SU-DHL-6 (cell line): Measurements from ENCODE around the gene RELL1.

Experiments
- H2AFZ ChIP-seq: fragments of 200-600 bp; sonication (generic); 2 replicates; pipeline ENCODE4 v1.6.1; 2014; ENCODE audit warnings: low read depth, mild to moderate bottlenecking, moderate library complexity, mixed read lengths, antibody characterized with exemption, low read length; ENCODE audit not compliant: severe bottlenecking
- H3F3A ChIP-seq: fragments of 200-600 bp; shearing (Covaris generic); 2 replicates; pipeline ENCODE4 v1.6.0; 2016; ENCODE audit warnings: antibody characterized with exemption, mild to moderate bottlenecking; ENCODE audit not compliant: insufficient read depth
- H3K27ac ChIP-seq: fragments of 200-600 bp; sonication (generic); 2 replicates; pipeline ENCODE4 v1.5.1; 2016; ENCODE audit warnings: low read depth, mild to moderate bottlenecking, low read length, moderate library complexity, mixed read lengths
- H3K27me3 ChIP-seq: fragments of 200-600 bp; sonication (generic), shearing (Covaris generic); 2 replicates; pipeline ENCODE4 v1.6.0; 2014; ENCODE audit warnings: mild to moderate bottlenecking, low read length
- H3K36me3 ChIP-seq: fragments of 200-600 bp; sonication (generic); 2 replicates; pipeline ENCODE4 v1.6.1; 2014; ENCODE audit warnings: mild to moderate bottlenecking, low read length, mixed read lengths
- H3K4me2 ChIP-seq: fragments of 300-600, 200-600 bp; shearing (Covaris generic), sonication (generic); 2 replicates; pipeline ENCODE4 v1.6.0; 2014; ENCODE audit warnings: low read length, low read depth, mild to moderate bottlenecking; ENCODE audit not compliant: poor library complexity, severe bottlenecking
- H3K4me3 ChIP-seq: fragments of 200-600 bp; sonication (generic); 2 replicates; pipeline ENCODE4 v1.5.1; 2014; ENCODE audit warnings: antibody characterized with exemption, low read length, mild to moderate bottlenecking, mixed read lengths; ENCODE audit not compliant: insufficient read depth, poor library complexity, severe bottlenecking
- H3K79me2 ChIP-seq: fragments of 200-600 bp; sonication (generic); 2 replicates; pipeline ENCODE4 v1.6.1; 2014; ENCODE audit warnings: mild to moderate bottlenecking, low read length, moderate library complexity; ENCODE audit not compliant: insufficient read depth
- H3K9ac ChIP-seq: fragments of 200-600 bp; sonication (generic); 2 replicates; pipeline ENCODE4 v1.7.0; 2014; ENCODE audit warnings: mild to moderate bottlenecking, low read length
- H3K9me2 ChIP-seq: fragments of 200-600 bp; sonication (generic); replicated peaks from 2 replicates; pipeline ENCODE4 v1.6.1; 2014; ENCODE audit warnings: low read length; ENCODE audit not compliant: insufficient read depth
- H3K9me3 ChIP-seq: fragments of 200-600 bp; sonication (generic); 2 replicates; pipeline ENCODE4 v1.6.1; 2014; ENCODE audit warnings: low read length, mixed read lengths; ENCODE audit not compliant: insufficient read depth
- H4K20me1 ChIP-seq: fragments of 200-600 bp; sonication (generic); 2 replicates; pipeline ENCODE4 v1.6.1; 2014; ENCODE audit warnings: low read depth, mild to moderate bottlenecking, antibody characterized with exemption, low read length, moderate library complexity, mixed read lengths
- CTCF ChIP-seq: fragments of 200-600 bp; sonication (generic); IDR thresholded peaks from one replicate; pipeline ENCODE4 v1.5.1; 2017; ENCODE audit warnings: antibody characterized with exemption, mild to moderate bottlenecking, low read length, moderate library complexity; ENCODE audit not compliant: insufficient read depth, poor library complexity, severe bottlenecking
- EZH2phosphoT487 ChIP-seq: fragments of 200-600 bp; sonication (generic), shearing (Covaris generic); conservative IDR thresholded peaks from 2 replicates; pipeline ENCODE4 v1.6.1; 2018; ENCODE audit warnings: mild to moderate bottlenecking, antibody characterized with exemption, low read length, moderate library complexity, mixed read lengths

The RELL1 gene

GRCh38 chr4:37586194-37586593, 100.0 kb downstream of the RELL1 start:
- Histone ChIP-seq H3K9ac (no peak overlapping the region), H3K27ac (no peak overlapping the region), H2AFZ (no peak overlapping the region), H3K36me3 (no peaks in the 10 kb centered on the region), H3K27me3 (no peaks in the 10 kb centered on the region), H3K79me2 (no peaks in the 10 kb centered on the region), H3K4me3 (no peak overlapping the region), H4K20me1 (no peaks in the 10 kb centered on the region), H3F3A (no peaks in the 10 kb centered on the region), H3K4me2 (no peak overlapping the region), H3K9me2 (no peaks in the 10 kb centered on the region), H3K9me3 (no peaks in the 10 kb centered on the region)
- TF ChIP-seq CTCF = no peak
- TF ChIP-seq EZH2phosphoT487 = no peak

- TF ChIP-seq EZH2phosphoT487 (no peak), CTCF (no peak)
Observed at GRCh38 chr4:37584493-37585060, 101.6 kb downstream of the RELL1 start.

GRCh38 chr4:37584071-37584470, 102.1 kb downstream of the RELL1 start:
- Histone ChIP-seq H3K9me2 (no peaks in the 10 kb centered on the region), H4K20me1 (no peaks in the 10 kb centered on the region), H3K36me3 (no peaks in the 10 kb centered on the region), H3K79me2 (no peaks in the 10 kb centered on the region), H2AFZ (no peak overlapping the region), H3K4me3 (no peak overlapping the region), H3K9ac (no peak overlapping the region), H3K27me3 (no peaks in the 10 kb centered on the region), H3K27ac (no peak overlapping the region), H3K4me2 (no peak overlapping the region), H3F3A (no peaks in the 10 kb centered on the region), H3K9me3 (no peaks in the 10 kb centered on the region)
- no peak for TF ChIP-seq EZH2phosphoT487
- no peak for TF ChIP-seq CTCF

More at GRCh38 chr4:37584493-37585060, 101.6 kb downstream of the RELL1 start:
- H3F3A ChIP-seq = no peaks in the 10 kb centered on the region
- no peak overlapping the region for H3K9ac ChIP-seq
- H2AFZ ChIP-seq = no peak overlapping the region
- no peaks in the 10 kb centered on the region for H3K36me3 ChIP-seq
- no peaks in the 10 kb centered on the region for H3K79me2 ChIP-seq
- no peaks in the 10 kb centered on the region for H3K9me2 ChIP-seq
- H3K4me2 ChIP-seq = no peak overlapping the region
- H3K27ac ChIP-seq = no peak overlapping the region
- no peaks in the 10 kb centered on the region for H3K27me3 ChIP-seq
- H3K4me3 ChIP-seq = no peak overlapping the region
- no peaks in the 10 kb centered on the region for H4K20me1 ChIP-seq
- no peaks in the 10 kb centered on the region for H3K9me3 ChIP-seq

GRCh38 chr4:37573566-37573965, 112.6 kb downstream of the RELL1 start:
- Histone ChIP-seq H3K9me3 (no peaks in the 10 kb centered on the region), H4K20me1 (no peaks in the 10 kb centered on the region), H3K27me3 (no peaks in the 10 kb centered on the region), H3K9ac (no peak overlapping the region), H3K9me2 (no peaks in the 10 kb centered on the region), H2AFZ (no peak overlapping the region), H3K79me2 (no peaks in the 10 kb centered on the region), H3K27ac (no peak overlapping the region), H3K4me2 (no peak overlapping the region), H3F3A (no peaks in the 10 kb centered on the region), H3K36me3 (no peaks in the 10 kb centered on the region), H3K4me3 (no peak overlapping the region)
- TF ChIP-seq CTCF (no peak), EZH2phosphoT487 (no peak)
